Astrocyte (in vitro differentiated cells and primary cell): ENCODE measurements around the gene PHF10. TPM values are rescaled to one million over a fixed set of nuclear protein-coding genes. Genes with fewer than 3 reads are reported as not detected.

Source experiments
- DNase-seq: peaks from one replicate; pipeline ENCODE4 v3.0.0-alpha.2; 2010; ENCODE audit warnings: low read depth
- FAIRE-seq: peaks from 2 replicates; lab custom pipeline; 2011; peaks lifted over from hg19 to GRCh38; lab: Jason Lieb, UNC
- H2AFZ ChIP-seq: 2 replicates; pipeline ENCODE4 v1.6.0; 2012; ENCODE audit warnings: low read depth, low read length, inconsistent platforms
- H3K27ac ChIP-seq: 2 replicates; pipeline ENCODE4 v1.5.1; 2011; ENCODE audit warnings: low read depth, low read length, inconsistent platforms
- H3K27me3 ChIP-seq: 2 replicates; pipeline ENCODE4 v1.6.0; 2011; ENCODE audit warnings: low read length, inconsistent platforms; ENCODE audit not compliant: insufficient read depth
- H3K36me3 ChIP-seq: 2 replicates; pipeline ENCODE4 v1.5.1; 2011; ENCODE audit warnings: low read length, inconsistent platforms; ENCODE audit not compliant: insufficient read depth
- H3K4me1 ChIP-seq: 2 replicates; pipeline ENCODE4 v1.5.1; 2011; ENCODE audit warnings: low read length, inconsistent platforms; ENCODE audit not compliant: insufficient read depth
- H3K4me2 ChIP-seq: 2 replicates; pipeline ENCODE4 v1.6.0; 2012; ENCODE audit warnings: low read length, inconsistent platforms
- H3K4me3 ChIP-seq: 2 replicates; pipeline ENCODE4 v1.5.1; 2011; ENCODE audit warnings: low read depth, mild to moderate bottlenecking, low read length, inconsistent platforms; ENCODE audit not compliant: insufficient read depth
- H3K79me2 ChIP-seq: 2 replicates; pipeline ENCODE4 v1.6.0; 2012; ENCODE audit warnings: mild to moderate bottlenecking, low read length, inconsistent platforms; ENCODE audit not compliant: insufficient read depth
- H3K9ac ChIP-seq: 2 replicates; pipeline ENCODE4 v1.6.0; 2012; ENCODE audit warnings: mild to moderate bottlenecking, low read length, inconsistent platforms
- H3K9me3 ChIP-seq: 2 replicates; pipeline ENCODE4 v1.5.1; 2012; ENCODE audit warnings: low read depth, mild to moderate bottlenecking, low read length, inconsistent platforms; ENCODE audit not compliant: insufficient read depth
- H4K20me1 ChIP-seq: 2 replicates; pipeline ENCODE4 v1.6.0; 2012; ENCODE audit warnings: low read length, inconsistent platforms; ENCODE audit not compliant: insufficient read depth
- H3K27ac Mint-ChIP-seq: one replicate; pipeline ENCODE4 v1.8.0; 2021; ENCODE audit warnings: mild to moderate bottlenecking, mixed read lengths; ENCODE audit not compliant: unreplicated experiment
- H3K27me3 Mint-ChIP-seq: one replicate; pipeline ENCODE4 v1.8.0; 2021; ENCODE audit warnings: low read depth, mixed read lengths; ENCODE audit not compliant: unreplicated experiment
- H3K36me3 Mint-ChIP-seq: one replicate; pipeline ENCODE4 v1.8.0; 2021; ENCODE audit warnings: low read depth, mixed read lengths; ENCODE audit not compliant: unreplicated experiment
- H3K4me1 Mint-ChIP-seq: one replicate; pipeline ENCODE4 v1.8.0; 2021; ENCODE audit warnings: low read depth, mixed read lengths; ENCODE audit not compliant: unreplicated experiment
- H3K4me3 Mint-ChIP-seq: one replicate; pipeline ENCODE4 v1.8.0; 2021; ENCODE audit warnings: mild to moderate bottlenecking, moderate library complexity, mixed read lengths; ENCODE audit not compliant: unreplicated experiment
- H3K9me3 Mint-ChIP-seq: one replicate; pipeline ENCODE4 v1.8.0; 2021; ENCODE audit warnings: mild to moderate bottlenecking, mixed read lengths; ENCODE audit not compliant: unreplicated experiment
- EZH2 ChIP-seq: IDR thresholded peaks from 2 replicates; pipeline ENCODE4 v1.6.1; 2012; ENCODE audit warnings: mild to moderate bottlenecking, low read length, inconsistent platforms; ENCODE audit not compliant: insufficient read depth
- total RNA-seq: library from RNA; stranded (reverse); gene quantifications from 2 replicates; pipeline ENCODE4 v1.2.1, GENCODE V29; 2021
- TF ChIP-seq, protein P1 (sequence below): IDR thresholded peaks from 2 replicates; pipeline ENCODE4 v1.5.1; 2011; ENCODE audit warnings: low read depth, mild to moderate bottlenecking, inconsistent platforms, low read length, moderate library complexity; ENCODE audit not compliant: insufficient read depth

Gene PHF10
- total RNA-seq, 1 donor from 2014 or later, result 30.9 TPM

DNA sequence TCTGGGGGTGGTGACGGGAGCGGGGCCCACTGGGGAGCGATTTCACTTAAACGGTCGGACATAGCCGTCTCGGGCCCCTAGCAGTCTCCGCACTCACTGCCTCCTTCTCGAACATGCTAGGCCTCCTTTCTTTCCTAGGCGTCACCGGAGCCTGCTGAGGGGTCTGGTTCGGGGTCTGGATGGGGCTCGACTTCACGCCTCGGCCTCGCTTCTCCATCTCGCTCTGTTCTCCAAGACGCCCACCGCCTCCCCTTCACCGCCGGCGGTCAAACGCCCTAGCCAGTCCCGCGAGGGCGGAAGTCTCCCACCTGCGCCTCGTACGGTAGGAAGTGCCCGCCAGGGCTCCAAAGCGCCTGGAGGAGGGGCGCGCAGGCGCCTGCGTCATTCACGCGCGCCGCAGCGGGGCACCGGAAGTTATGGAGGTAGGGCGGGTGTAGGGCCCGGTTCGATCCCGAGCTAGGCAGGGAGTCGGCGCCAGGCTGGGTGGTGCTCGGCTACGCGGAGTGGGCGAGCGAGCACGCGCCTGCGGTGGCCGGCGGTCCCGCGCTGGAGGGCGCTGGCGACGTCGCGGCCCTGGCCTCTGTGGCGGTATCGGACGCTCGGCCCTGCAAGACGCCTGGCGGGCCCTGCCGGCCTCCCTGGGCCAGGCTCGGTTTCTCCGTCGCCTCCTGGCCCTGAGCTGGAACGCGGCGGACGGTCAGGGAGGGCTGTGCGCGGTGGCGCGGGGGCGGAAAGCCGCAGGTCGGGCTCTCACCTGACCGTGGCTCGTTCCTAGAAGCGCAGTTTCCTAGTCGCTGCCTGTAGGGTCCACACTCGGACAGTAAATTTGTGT is 27.2 kb upstream of the PHF10 start, which contains the start of the genes DYNLT2 and ERMARD:
DYNLT2 (minus strand) TSS at position 331 of the 832 bp plus-strand sequence; CDS start at position 217, 114 bp downstream.
ERMARD (plus strand) TSS at position 381 of the 832 bp plus-strand sequence; CDS start at position 417, 36 bp downstream.
- FAIRE-seq (no peak), DNase-seq (peak; percentile 88)
- Mint-ChIP-seq H3K36me3 (no peaks in the 10 kb centered on the region), H3K27me3 (no peaks in the 10 kb centered on the region), H3K4me1 (peaks cover 14% of the 10 kb centered on the region), H3K27ac (peak within 1 kb of the TSS; percentile 97), H3K4me3 (peak within 1 kb of the TSS; percentile 95), H3K9me3 (peaks cover 3% of the 10 kb centered on the region)
- Histone ChIP-seq H3K79me2 (peaks cover 19% of the 10 kb centered on the region), H3K9ac (peak within 1 kb of the TSS; percentile 97), H3K4me1 (peaks cover 6% of the 10 kb centered on the region), H3K9me3 (no peaks in the 10 kb centered on the region), H3K4me3 (peak within 1 kb of the TSS; percentile 89), H2AFZ (peak within 1 kb of the TSS; percentile 94), H3K27me3 (no peaks in the 10 kb centered on the region), H3K36me3 (no peaks in the 10 kb centered on the region), H3K27ac (peak within 1 kb of the TSS; percentile 93), H4K20me1 (no peaks in the 10 kb centered on the region), H3K4me2 (peak within 1 kb of the TSS; percentile 88)
- TF ChIP-seq, protein P1, sequence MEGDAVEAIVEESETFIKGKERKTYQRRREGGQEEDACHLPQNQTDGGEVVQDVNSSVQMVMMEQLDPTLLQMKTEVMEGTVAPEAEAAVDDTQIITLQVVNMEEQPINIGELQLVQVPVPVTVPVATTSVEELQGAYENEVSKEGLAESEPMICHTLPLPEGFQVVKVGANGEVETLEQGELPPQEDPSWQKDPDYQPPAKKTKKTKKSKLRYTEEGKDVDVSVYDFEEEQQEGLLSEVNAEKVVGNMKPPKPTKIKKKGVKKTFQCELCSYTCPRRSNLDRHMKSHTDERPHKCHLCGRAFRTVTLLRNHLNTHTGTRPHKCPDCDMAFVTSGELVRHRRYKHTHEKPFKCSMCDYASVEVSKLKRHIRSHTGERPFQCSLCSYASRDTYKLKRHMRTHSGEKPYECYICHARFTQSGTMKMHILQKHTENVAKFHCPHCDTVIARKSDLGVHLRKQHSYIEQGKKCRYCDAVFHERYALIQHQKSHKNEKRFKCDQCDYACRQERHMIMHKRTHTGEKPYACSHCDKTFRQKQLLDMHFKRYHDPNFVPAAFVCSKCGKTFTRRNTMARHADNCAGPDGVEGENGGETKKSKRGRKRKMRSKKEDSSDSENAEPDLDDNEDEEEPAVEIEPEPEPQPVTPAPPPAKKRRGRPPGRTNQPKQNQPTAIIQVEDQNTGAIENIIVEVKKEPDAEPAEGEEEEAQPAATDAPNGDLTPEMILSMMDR, result no peak
- no peak for TF ChIP-seq EZH2

DNA sequence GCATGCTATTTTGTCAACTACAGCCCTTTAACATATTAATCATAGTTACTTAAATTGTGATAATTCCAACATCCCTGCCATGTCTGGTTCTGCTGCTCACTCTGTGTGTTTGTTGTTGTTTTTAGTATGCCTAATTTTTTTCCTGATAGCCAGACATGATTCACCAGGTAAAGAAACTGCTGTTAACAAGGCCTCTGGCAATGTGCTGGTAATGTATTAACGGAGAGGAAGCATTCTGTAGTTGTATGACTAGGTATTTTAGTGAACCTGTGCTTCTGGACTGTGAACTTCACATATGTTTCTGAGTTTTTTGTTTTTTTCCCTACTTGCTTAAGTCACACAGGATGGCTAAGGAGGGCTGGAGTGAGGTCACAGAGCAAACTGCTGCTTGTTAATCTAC is 22.3 kb upstream of the PHF10 start:
- H3K27ac ChIP-seq, result no peak overlapping the region
- peaks cover 12% of the 10 kb centered on the region for H3K79me2 ChIP-seq
- no peak for TF ChIP-seq EZH2
- TF ChIP-seq, protein P1, result no peak
- no peak overlapping the region for H2AFZ ChIP-seq
- Mint-ChIP-seq H3K27ac (no peak overlapping the region), H3K27me3 (no peaks in the 10 kb centered on the region), H3K36me3 (no peaks in the 10 kb centered on the region), H3K4me1 (peaks cover 3% of the 10 kb centered on the region), H3K9me3 (peaks cover 9% of the 10 kb centered on the region), H3K4me3 (no peak overlapping the region)
- H3K9me3 ChIP-seq, result no peaks in the 10 kb centered on the region
- H3K27me3 ChIP-seq, result no peaks in the 10 kb centered on the region
- no peak overlapping the region for H3K9ac ChIP-seq
- DNase-seq, result no peak
- H3K36me3 ChIP-seq, result no peaks in the 10 kb centered on the region
- no peak overlapping the region for H3K4me2 ChIP-seq
- no peaks in the 10 kb centered on the region for H4K20me1 ChIP-seq
- peaks cover 6% of the 10 kb centered on the region for H3K4me1 ChIP-seq
- H3K4me3 ChIP-seq, result no peak overlapping the region
- no peak for FAIRE-seq

DNA sequence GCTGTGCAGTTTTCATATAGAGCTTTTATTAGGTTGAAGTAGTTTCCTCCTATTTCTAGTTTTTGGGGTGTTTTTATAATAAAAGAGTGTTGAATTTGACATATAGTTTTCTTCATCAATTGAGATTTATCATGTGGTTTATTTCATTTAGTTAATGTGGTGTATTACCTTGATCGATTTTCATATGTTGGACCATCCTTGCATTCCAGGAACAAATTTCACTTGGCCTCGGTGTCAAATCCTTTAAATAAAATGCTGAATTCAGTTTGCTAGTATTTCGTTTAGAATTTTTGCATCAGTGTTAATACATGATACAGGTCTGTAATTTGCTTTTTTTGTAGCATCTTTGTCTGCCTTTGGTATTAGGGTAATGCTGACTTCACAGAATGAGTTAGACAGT is 21.1 kb upstream of the PHF10 start:
- Histone ChIP-seq H3K27me3 (no peaks in the 10 kb centered on the region), H3K4me2 (no peak overlapping the region), H3K9ac (no peak overlapping the region), H2AFZ (no peak overlapping the region), H3K4me3 (no peak overlapping the region), H3K27ac (no peak overlapping the region), H3K79me2 (peaks cover 3% of the 10 kb centered on the region), H4K20me1 (no peaks in the 10 kb centered on the region), H3K36me3 (no peaks in the 10 kb centered on the region), H3K4me1 (peaks cover under 1% of the 10 kb centered on the region), H3K9me3 (no peaks in the 10 kb centered on the region)
- TF ChIP-seq, protein P1, result no peak
- TF ChIP-seq EZH2, result no peak
- Mint-ChIP-seq H3K27me3 (no peaks in the 10 kb centered on the region), H3K27ac (no peak overlapping the region), H3K4me3 (no peak overlapping the region), H3K36me3 (no peaks in the 10 kb centered on the region), H3K9me3 (peaks cover 9% of the 10 kb centered on the region), H3K4me1 (peaks cover 2% of the 10 kb centered on the region)
- FAIRE-seq (no peak), DNase-seq (no peak)
